ENCODE data around the gene TUBB2A. TPM values are rescaled to one million over a fixed set of nuclear protein-coding genes. Genes with fewer than 3 reads are reported as not detected.

The TUBB2A gene
- total RNA-seq, 1 experiment from 2014 or later: 49.9 TPM

- intact Hi-C loops (cut with micrococcal nuclease): no loop called here
Measured at GRCh38 chr6:3137057-3137777, 20.1 kb downstream of the TUBB2A start.

More at GRCh38 chr6:3137057-3137777, 20.1 kb downstream of the TUBB2A start:
- Histone ChIP-seq H3K9me3 (ENCODE audit: control insufficient read depth in 1 of 2, insufficient read depth in 1 of 2, low read depth in 1 of 2, low read length in 2 of 2) (no peaks in the 10 kb centered on the region), H3K4me3 (replicated peaks in 1 of 2; ENCODE audit: low read depth in 1 of 2, low read length in 2 of 2) (no peak overlapping the region), H3K4me1 (ENCODE audit: control insufficient read depth in 1 of 2, insufficient read depth in 2 of 2, low read length in 2 of 2) (no peaks in the 10 kb centered on the region), H4K20me1 (ENCODE audit: insufficient read depth) (no peaks in the 10 kb centered on the region), H3K9ac (ENCODE audit: low read length) (no peak overlapping the region), H2AFZ (ENCODE audit: low read depth, low read length, poor library complexity, severe bottlenecking) (no peak overlapping the region), H3K4me2 (ENCODE audit: low read length) (no peak overlapping the region), H3K9me2 (ENCODE audit: insufficient read depth) (no peaks in the 10 kb centered on the region), H3K79me2 (ENCODE audit: insufficient read depth, low read length) (no peaks in the 10 kb centered on the region), H3K36me3 (ENCODE audit: control insufficient read depth in 1 of 2, insufficient read depth in 2 of 2, low read length in 2 of 2) (peaks cover 0 to 13% of the 10 kb centered on the region in 2 experiments; a peak in 2 of 4 replicates), H3K27ac (ENCODE audit: low read depth, low read length) (no peak overlapping the region), H3K27me3 (ENCODE audit: insufficient read depth, low read length) (no peaks in the 10 kb centered on the region)
- no peak for ATAC-seq
- POLR2A ChIA-PET: no interaction called here
- RAD21 ChIA-PET (ENCODE audit: low non-redundant PET in 1 of 2, low total read pairs in 2 of 2, uncharacterized antibody in 2 of 2, unreplicated experiment in 2 of 2): no interaction called here
- no TSS peak for BruUV-seq (replicated peaks)
- TF ChIP-seq EZH2 (IDR thresholded peaks at IDR 0.05) (no peak), ELF1 (IDR thresholded peaks at IDR 0.05; ENCODE audit: borderline replicate concordance, low read depth) (no peak), ZBTB33 (IDR thresholded peaks at IDR 0.05; ENCODE audit: extremely low read depth, insufficient replicate concordance, low read length) (no peak), MAX (IDR thresholded peaks at IDR 0.05) (no peak), CBX3 (IDR thresholded peaks at IDR 0.05; ENCODE audit: low read depth) (no peak), SP1 (IDR thresholded peaks at IDR 0.05; ENCODE audit: low read depth) (no peak), EZH2phosphoT487 (IDR thresholded peaks at IDR 0.05; ENCODE audit: borderline replicate concordance) (no peak), ZFX (IDR thresholded peaks at IDR 0.05) (no peak), POLR2AphosphoS5 (IDR thresholded peaks at IDR 0.05; ENCODE audit: low read depth, low read length) (no peak), SRF (IDR thresholded peaks at IDR 0.05; ENCODE audit: low read depth) (no peak), RAD21 (IDR thresholded peaks at IDR 0.05; ENCODE audit: low read depth) (no peak), CEBPB (IDR thresholded peaks at IDR 0.05; ENCODE audit: low read depth) (no peak), POLR2A (IDR thresholded peaks at IDR 0.05; ENCODE audit: borderline replicate concordance, extremely low read depth, insufficient read depth, insufficient read length) (no peak)
- TF ChIP-seq, protein P1, sequence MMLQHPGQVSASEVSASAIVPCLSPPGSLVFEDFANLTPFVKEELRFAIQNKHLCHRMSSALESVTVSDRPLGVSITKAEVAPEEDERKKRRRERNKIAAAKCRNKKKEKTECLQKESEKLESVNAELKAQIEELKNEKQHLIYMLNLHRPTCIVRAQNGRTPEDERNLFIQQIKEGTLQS (IDR thresholded peaks at IDR 0.05): no peak
- TF ChIP-seq, protein P2, sequence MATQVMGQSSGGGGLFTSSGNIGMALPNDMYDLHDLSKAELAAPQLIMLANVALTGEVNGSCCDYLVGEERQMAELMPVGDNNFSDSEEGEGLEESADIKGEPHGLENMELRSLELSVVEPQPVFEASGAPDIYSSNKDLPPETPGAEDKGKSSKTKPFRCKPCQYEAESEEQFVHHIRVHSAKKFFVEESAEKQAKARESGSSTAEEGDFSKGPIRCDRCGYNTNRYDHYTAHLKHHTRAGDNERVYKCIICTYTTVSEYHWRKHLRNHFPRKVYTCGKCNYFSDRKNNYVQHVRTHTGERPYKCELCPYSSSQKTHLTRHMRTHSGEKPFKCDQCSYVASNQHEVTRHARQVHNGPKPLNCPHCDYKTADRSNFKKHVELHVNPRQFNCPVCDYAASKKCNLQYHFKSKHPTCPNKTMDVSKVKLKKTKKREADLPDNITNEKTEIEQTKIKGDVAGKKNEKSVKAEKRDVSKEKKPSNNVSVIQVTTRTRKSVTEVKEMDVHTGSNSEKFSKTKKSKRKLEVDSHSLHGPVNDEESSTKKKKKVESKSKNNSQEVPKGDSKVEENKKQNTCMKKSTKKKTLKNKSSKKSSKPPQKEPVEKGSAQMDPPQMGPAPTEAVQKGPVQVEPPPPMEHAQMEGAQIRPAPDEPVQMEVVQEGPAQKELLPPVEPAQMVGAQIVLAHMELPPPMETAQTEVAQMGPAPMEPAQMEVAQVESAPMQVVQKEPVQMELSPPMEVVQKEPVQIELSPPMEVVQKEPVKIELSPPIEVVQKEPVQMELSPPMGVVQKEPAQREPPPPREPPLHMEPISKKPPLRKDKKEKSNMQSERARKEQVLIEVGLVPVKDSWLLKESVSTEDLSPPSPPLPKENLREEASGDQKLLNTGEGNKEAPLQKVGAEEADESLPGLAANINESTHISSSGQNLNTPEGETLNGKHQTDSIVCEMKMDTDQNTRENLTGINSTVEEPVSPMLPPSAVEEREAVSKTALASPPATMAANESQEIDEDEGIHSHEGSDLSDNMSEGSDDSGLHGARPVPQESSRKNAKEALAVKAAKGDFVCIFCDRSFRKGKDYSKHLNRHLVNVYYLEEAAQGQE (IDR thresholded peaks at IDR 0.05; ENCODE audit: low read depth): no peak
- TF ChIP-seq, protein P3, sequence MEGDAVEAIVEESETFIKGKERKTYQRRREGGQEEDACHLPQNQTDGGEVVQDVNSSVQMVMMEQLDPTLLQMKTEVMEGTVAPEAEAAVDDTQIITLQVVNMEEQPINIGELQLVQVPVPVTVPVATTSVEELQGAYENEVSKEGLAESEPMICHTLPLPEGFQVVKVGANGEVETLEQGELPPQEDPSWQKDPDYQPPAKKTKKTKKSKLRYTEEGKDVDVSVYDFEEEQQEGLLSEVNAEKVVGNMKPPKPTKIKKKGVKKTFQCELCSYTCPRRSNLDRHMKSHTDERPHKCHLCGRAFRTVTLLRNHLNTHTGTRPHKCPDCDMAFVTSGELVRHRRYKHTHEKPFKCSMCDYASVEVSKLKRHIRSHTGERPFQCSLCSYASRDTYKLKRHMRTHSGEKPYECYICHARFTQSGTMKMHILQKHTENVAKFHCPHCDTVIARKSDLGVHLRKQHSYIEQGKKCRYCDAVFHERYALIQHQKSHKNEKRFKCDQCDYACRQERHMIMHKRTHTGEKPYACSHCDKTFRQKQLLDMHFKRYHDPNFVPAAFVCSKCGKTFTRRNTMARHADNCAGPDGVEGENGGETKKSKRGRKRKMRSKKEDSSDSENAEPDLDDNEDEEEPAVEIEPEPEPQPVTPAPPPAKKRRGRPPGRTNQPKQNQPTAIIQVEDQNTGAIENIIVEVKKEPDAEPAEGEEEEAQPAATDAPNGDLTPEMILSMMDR (IDR thresholded peaks at IDR 0.05 in 2 of 3, conservative IDR thresholded peaks at IDR 0.05 in 1 of 3; ENCODE audit: borderline replicate concordance in 1 of 3, insufficient read depth in 1 of 3, low read depth in 2 of 3, low read length in 2 of 3): no peak
- no peak for DNase-seq (ENCODE audit: low read depth, low spot score)
- CTCF ChIA-PET: no interaction called here
